IPS-NIHi7 (cell line): ENCODE results near the gene OR2T6.
"Not testable (repeated sequence)": the region's sequence is repeated elsewhere in the genome, so short reads cannot be mapped to it uniquely, and the experiment has no call there.

Experiments
- DNase-seq: peaks from one replicate; pipeline ENCODE4 v3.0.0; 2012; ENCODE audit warnings: mixed read lengths; ENCODE audit errors: extremely low spot score

Gene OR2T6, protein sequence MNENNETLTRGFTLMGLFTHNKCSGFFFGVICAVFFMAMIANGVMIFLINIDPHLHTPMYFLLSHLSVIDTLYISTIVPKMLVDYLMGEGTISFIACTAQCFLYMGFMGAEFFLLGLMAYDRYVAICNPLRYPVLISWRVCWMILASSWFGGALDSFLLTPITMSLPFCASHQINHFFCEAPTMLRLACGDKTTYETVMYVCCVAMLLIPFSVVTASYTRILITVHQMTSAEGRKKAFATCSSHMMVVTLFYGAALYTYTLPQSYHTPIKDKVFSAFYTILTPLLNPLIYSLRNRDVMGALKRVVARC

DNA sequence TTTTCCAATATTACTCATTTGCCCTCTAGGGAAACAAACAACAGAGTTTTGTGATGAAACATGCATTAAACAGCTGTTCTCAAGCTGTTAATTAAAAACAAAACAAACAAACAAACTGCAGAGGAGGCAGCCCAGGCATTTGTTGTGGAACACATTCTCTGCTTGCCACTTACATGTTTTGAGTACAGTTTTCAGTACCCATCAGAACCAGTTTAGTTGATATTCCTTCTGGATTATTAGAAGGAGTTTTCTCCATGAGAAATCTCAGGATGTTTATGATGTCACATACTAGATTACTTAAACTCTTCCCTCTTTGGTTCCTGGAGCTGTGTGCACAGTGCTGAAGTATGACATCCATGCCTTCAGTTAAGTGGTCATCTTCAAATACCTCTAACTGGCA, at the start of gene OR2T6:
Gene OR2T6 (plus strand): TSS at position 301 of the 400 bp plus-strand sequence. CDS start 11,863 bp downstream, outside the sequence.
- DNase-seq: no peak

DNA sequence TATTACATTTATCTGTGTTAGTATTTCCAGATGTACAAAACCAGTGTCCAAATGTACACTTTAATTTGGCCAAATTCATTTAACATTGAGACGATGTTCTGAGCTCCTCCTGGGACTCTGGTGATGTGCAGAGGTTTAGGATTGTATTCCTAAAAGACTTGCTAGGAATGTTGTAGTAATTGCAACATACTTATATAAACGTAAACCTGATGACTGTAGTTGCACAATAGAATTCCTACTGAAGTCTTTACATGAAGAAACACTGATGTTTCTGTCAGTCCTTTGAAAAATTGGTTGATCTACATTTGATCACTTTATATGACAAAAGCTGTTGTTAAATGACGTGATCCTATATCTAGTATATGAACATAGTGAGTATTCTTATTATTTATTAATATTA, 32.1 kb upstream of the OR2T6 start:
- no peak for DNase-seq

DNA sequence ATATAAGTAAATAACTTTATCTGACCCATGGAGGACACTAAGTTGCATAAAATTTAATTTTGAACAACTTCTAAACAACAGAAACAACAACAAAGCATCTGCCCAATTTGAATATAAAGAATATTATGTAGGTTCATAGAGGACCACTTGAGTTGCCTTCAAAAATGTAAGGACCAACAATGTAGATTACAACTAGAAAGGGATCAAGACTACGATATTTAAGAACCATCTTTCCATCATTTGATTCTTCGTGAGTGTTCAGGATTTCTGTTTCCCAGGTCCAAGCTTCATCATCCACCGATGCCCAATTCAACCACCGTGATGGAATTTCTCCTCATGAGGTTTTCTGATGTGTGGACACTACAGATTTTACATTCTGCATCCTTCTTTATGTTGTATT, 27.1 kb upstream of the OR2T6 start, which contains the start of gene OR14C36:
Gene OR14C36 (plus strand): TSS at position 301 of the 400 bp plus-strand sequence. CDS start 0 bp downstream, at position 301.
- DNase-seq: no peak

DNA sequence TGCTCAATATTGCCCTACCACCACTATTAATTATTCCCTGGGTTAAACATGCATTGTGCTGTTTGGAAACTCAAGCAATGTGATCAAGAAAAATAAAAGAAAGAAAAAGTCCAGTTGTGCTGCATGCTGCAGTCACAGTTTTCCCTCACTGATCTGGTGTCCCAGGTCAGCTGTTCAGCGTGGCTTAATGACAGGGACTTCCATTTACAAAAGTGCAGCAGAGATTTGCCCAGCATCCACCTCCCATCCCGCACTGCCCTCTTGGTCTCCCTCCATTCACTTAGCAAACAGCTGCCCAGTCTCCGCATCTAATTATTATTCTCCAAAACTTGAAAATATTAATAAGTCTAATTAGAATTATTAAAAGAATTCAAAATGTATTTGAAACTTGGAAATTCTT, 16.1 kb upstream of the OR2T6 start:
- DNase-seq: no peak

DNA sequence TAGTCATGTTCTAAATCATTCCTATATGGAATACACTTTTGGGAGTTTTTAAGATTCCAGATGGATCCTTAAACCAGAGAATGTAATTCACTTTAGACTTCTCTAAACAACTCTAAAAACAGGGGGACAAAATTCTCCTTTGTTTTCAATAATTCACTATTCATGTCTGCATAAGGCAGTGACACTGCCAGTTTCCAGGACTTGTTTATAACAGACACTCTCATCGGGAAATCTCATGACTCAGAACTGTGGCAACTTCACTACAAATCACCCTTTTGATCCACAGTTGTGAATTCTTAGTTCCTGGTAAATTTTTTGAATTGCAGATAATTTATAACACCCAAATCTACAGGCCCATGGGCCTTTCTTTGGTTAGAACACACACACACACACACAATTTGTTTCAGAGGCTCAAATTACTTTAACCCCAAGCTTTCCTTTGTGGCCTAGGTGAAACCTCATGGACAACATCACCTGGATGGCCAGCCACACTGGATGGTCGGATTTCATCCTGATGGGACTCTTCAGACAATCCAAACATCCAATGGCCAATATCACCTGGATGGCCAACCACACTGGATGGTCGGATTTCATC, 14.3 kb upstream of the OR2T6 start, which contains the start of gene OR2T4:
Gene OR2T4 (plus strand): TSS at position 545 of the 595 bp plus-strand sequence. CDS start 0 bp downstream, at position 545.
- DNase-seq: no peak

DNA sequence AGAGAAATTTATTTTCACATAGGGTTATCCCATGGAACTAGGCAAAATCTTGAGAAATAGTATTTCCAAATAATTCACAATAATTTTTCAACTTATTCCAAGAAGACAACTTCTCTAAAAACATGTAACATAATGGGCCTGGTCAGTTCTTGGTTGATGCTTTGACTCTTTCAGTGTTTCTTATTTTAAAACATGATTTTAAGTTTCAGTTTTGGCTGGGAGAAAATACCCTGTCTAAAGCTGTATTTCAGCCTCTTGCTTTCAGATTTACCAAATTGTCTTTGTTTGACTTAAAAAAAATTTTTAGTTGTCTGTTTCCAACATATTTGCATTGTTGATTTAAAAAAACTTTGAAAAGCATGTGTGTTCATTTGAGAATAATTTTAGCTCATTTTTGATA, 8.9 kb upstream of the OR2T6 start:
- no peak for DNase-seq

DNA sequence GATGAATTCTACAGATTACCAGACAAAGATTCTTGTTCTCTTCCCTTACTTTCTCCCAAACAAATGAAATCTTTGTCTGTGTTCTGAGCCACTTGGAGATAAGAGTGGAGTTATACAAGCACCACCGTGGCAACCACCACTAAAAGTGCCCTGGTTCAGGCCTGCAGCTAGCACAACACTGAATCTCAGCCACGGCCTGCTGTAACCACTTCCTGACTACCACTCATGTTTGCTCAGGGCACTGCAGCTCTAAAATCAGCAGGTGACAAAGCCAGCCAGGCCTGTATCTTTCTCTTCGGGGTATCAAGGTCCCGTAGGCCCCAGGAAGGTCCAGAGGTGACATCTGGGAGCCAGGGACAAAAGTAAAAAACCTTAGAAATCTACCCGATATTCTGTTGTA, 3.2 kb upstream of the OR2T6 start:
- no peak for DNase-seq

DNA sequence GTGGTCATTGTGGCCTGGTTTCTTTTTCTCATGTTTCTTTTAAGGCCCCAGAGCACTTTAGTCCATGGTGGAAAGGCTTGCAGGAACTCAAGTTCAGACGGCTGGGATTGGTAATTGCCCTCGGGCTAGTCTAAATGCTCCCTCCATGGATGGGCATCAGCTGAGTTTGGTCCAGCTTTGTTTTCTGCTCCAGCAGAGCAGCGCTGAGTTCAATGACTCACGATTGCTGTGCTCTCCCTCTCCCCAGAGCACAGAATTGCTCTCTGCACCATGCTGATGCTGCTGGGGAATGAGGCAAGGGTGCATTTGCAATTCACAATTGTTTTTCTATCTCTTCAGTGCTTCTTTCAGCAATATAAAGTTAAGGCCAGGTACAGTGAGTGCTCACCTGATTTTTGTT, 1.8 kb upstream of the OR2T6 start:
- no peak for DNase-seq

DNA sequence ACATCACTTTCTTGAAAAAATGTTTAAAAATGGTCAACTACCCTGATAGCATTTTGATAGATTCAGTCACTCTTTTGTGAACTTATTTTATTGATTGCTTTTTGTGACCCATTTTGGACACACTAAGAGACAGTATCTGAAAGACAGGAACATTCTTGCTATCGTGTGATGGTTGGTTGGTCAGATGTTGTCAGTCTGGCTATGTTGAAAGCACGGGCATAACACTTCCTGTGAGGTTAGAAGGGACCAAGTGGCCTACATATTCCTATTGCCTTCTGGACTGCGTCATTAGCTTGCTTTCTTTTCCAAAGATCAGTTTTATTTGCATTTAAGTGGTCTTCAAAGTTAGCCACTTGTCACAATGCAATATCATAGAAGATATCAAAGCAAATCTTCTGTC, 1.4 kb downstream of the OR2T6 start:
- DNase-seq: no peak

DNA sequence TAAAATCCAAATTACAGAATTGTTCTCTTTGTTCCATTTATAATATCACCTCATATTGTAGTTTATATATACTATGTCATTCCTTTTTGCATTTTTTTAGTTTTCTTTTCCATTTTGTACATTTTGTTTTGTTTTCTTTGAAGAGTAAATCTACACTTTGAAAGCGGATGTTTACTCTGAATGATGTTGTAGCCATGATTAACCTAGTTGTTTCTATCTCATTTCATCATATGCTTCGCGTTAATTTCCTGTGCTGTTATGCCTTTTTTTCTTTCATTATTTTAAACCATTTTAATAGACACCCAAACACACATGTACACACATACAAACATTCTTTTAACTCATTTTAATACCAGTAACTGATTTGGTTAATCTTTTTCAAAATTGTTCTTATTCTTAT, 5.3 kb downstream of the OR2T6 start:
- DNase-seq: no peak

DNA sequence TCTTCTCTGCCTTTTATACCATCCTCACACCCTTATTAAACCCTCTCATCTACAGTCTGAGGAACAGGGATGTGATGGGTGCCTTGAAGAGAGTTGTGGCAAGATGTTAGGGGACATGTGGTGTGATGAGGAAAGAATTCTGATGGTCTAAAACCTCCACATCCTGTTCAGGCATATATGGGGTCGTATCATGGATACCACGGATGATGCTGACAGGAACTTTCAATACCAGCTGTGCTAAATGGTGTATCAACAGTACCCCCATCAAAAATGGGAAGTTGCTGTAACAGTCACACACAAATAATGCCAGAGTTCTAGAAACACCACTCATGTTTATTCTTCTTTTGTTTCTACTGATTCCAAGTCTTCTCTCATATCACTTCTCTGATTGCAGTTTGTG, 12.9 kb downstream of the OR2T6 start:
- DNase-seq: no peak

DNA sequence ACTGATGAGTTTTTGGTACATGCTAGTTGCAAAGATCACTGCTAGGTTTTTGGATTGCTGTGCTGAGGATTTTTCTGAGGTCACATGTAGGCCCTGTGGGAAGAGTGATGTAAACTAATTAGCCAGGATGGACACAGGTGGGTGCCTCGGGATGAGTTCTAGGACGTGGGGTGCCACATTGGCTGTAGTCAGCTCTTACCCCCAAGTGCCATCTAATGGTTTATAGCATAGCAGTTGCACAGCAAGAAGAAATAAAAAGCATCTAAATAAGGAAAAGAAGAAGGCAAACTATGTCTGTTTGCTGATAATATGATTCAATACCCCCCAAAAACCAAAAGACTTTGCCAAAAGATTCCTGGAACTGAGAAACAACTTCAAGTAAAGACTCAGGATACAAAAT, 17.5 kb downstream of the OR2T6 start:
- no peak for DNase-seq

DNA sequence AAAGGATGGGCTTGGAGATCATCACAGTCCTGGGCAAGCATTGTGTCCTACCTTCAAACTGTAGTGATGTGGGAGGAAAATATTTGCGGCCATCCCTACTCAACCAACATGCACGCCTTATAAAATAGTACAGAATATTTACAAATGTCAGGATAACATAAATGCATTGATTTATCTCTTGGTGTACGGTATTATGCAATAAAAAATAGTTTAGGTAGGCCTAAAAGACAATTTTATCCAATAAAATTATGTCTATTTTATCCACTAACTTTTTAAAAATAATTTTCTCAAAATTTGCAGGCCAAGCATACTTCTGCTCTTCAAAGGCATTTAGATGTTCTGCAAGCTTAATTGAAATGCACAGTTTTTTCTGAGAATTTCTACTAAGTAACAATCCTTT, 27.2 kb downstream of the OR2T6 start, which contains the start of gene OR2T1:
Gene OR2T1 (plus strand): TSS at position 301 of the 400 bp plus-strand sequence. CDS start 3,100 bp downstream, outside the sequence.
- DNase-seq: no peak

DNA sequence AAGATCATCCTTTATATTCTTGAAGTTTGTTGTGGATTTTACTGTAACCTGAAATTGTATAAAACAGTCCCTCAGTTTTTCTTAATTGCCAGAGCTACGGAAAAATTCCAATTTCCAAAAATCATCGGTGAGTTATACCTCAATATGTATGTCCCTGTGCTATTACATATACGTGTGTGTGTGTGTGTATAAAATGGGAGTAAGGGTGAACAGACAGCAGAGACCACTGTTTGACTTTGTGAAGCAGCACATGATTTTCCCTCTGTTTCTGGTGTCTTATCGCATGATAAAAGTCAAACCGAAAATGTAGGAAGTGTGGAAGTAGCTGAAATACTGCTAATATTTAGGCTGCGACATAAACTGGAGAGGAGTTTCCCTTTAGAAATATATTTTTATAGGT, 28.5 kb downstream of the OR2T6 start:
- peak; percentile 46 for DNase-seq

DNA sequence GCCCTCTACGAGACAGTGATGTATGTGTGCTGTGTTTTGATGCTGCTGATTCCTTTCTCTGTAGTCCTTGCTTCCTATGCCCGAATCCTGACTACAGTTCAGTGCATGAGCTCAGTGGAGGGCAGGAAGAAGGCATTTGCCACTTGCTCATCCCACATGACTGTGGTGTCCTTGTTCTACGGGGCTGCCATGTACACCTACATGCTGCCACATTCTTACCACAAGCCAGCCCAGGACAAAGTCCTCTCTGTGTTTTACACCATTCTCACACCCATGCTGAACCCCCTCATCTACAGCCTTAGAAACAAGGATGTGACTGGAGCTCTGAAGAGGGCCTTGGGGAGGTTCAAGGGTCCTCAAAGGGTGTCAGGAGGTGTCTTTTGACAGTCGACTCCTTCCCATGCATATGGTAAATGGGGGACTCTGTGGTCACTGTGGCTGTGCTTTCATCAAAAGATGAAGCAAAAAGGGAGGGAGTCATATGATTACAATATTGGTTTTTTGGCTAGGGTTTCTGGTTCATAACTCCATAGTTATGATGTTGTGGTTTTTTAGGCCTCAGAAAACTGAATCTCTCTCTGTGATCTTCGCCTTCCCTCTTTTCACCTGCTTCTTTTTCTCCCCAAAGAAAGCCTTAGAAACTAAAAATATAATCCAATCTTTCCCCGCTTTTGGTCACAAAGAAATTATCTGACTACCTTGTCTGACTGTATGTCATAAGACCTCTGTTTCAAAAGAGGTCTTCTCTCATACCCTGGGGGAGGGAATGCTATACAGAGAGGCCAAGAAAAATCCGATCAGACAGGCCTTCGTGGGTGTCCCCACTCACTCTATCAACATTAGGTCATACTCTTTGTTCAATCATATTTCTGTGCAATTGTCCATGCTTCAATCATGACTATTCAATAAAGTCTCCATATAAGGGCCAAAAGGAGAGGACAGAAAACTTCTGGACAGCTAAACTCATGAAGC, 31.5 kb downstream of the OR2T6 start:
- DNase-seq: no peak

DNA sequence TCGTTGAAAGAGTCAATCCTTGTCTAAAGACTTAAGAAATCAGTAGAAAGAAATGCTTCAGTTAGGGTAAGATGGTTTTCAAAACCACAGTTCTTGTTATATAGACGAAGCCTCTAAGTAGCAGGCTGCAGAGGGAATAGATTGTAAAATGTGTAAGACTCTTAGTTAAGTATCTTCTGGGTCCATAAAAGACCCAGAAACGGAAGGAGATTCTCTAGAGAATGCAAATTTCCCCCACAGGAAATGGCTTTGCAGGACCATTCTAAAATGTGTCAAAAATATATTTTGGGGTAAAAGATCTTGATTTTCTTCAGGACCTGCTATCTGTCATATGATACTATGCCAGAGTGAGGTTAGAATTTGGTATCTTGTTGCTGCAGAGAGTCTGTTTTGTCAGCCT, 40.7 kb downstream of the OR2T6 start:
- DNase-seq: no peak

DNA sequence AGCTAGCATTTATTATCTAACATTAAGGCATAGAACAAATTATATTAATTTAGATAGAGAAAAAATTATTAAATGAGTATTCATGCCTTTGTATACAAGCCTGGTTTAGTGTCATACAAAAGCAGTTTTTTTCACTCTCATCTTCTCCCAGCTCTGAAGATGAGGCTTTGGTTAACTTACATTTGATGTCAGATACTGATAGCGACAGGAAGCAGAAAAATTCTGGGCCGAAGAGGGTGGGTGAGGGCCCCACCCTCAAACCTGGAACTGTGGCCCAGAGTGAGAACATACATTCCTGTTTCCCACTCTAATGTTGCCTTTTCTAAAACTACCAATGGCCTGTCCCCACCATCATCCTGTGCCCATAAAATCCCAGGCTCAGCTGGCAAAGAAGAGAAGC, 42.3 kb downstream of the OR2T6 start:
- DNase-seq: no peak

DNA sequence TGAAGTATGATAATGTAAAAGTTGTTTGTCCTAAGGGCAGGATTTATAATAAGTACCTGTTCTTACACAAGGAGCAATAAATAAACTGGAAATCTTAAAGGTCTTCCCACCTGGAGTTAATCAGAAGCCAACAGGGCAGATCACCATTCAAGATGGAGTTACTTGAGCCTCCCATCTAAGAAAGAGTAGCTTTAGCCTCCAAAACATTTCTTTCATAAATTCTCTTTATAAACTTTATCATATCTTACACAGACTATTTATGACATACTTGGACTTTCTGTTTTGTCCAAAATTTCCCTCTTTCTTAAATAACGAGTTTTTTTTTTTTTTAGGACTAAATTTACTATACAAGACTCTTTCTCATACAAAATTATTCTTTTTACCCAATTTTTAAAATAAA, 45.8 kb downstream of the OR2T6 start:
- DNase-seq: no peak

DNA sequence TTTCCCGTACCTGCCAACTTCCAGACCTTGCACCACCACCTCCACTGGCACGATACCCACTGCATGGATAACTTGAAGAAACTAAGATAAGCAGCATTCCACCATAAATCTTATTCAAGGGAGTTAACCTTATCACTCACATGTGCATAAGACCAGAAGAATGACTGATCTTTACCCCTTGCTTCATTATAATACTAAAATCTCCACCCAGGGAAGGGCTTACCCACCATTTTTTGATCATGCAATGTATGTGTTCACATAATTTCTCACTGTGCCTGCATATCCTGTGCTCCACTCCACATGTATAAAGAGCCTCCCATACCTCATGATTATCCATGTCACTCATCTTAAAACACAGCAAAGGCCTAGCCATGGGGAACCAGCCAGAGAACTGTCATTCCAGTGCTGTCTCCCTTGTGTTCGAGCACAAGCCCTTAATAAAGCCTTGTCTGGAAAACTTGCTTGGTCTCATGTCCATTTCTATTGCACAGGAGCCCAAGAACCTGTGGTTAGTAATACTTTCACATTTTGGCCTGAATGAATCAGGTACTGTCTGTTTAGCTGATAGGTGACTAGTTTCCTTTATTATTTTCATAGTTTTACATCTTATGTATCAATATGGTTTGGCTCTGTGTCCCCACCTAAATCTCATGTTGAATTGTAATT, 52.1 kb downstream of the OR2T6 start:
- DNase-seq: not testable (repeated sequence)

DNA sequence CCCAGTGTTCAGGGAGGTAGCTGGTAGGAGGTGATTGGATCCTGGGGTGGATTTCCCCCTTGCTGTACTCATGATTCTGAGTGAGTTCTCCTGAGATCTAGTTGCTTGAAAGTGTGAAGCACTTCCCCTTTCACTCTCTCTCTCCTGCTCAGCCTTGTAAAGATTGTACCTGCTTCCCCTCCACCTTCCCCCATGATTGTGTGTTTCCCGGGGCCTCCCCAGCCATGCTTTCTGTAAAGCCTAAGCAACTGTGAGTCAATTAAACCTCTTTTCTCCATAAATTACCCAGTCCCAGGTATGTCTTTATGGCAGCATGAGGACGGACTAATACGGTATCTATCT, 52.6 kb downstream of the OR2T6 start:
- DNase-seq: not testable (repeated sequence)

DNA sequence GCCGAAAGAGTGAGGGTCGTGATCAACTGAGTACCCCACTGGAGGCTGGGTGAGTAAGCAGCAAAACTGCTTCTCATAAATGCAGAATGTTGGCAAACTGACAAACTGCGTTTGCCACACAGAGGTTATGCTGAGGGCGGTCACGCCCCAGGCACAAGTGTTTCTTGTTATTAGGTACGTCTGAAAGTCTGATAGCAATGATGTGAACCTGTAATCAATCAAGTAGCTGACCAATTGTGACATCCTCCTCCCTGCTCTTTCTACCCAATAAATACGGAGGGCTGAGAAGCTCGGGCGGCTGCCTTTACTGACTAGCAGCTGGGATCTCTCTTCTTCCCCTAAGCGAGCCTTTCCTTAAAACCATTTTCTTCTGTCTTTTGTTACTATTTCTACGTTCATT, 56.1 kb downstream of the OR2T6 start:
- DNase-seq: not testable (repeated sequence)

DNA sequence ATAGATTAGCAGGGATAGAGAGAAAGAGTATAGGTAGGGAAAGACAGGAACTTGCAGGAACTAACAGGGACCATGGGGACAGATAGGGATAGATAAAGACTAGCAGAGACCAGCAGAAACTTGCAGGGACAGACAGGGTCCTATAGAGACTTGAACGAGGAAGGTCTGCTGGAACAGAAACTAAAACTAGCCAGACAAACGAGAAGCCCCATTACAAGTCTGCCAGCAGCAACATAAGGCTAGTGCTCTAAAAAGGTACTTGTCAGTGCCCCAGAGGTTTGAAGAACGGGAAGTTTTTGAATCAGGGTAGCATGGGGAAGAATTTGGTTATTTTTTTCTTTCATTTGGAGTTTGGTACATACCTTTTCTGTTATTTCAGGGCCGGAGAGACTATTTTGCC, 56.7 kb downstream of the OR2T6 start:
- DNase-seq: not testable (repeated sequence)
